ENCODE measurements around the gene COA8.

The COA8 gene

GRCh38 chr14:103623883-103624482, 61.2 kb downstream of the COA8 start:
- DNase-seq (ENCODE audit: low spot score) = no peak

- peak; percentile 80 for DNase-seq (ENCODE audit: low spot score)
These were observed 62.1 kb downstream of the COA8 start for GRCh38 chr14:103624860-103625259.

- DNase-seq (ENCODE audit: low spot score) = no peak
These were observed 62.8 kb downstream of the COA8 start for GRCh38 chr14:103625356-103626095.

GRCh38 chr14:103626146-103626850, 63.5 kb downstream of the COA8 start:
- no peak for DNase-seq (ENCODE audit: low spot score)

GRCh38 chr14:103627073-103628025, 64.6 kb downstream of the COA8 start:
- DNase-seq (ENCODE audit: low spot score) = no peak

- DNase-seq (ENCODE audit: low spot score) = peak; percentile 80
These were observed 65.5 kb downstream of the COA8 start for GRCh38 chr14:103628221-103628683.

DNA sequence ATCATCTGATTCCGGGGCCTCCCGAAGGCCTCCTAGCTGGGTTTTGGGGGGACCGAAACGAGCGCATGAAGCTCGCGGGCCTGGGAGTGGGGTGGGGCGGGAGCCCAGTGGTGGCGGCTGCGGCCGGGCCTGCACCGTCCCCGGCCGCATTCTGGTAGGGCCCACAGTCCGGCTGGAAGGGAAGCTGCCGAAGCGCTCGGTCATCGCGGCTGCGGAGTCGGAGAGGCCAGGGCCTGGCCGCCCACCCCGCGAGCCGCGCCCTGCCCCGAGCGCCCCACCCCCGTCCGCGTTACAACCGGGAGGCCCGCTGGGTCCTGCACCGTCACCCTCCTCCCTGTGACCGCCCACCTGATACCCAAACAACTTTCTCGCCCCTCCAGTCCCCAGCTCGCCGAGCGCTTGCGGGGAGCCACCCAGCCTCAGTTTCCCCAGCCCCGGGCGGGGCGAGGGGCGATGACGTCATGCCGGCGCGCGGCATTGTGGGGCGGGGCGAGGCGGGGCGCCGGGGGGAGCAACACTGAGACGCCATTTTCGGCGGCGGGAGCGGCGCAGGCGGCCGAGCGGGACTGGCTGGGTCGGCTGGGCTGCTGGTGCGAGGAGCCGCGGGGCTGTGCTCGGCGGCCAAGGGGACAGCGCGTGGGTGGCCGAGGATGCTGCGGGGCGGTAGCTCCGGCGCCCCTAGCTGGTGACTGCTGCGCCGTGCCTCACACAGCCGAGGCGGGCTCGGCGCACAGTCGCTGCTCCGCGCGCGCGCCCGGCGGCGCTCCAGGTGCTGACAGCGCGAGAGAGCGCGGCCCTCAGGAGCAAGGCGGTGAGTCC, 66.1 kb downstream of the COA8 start, which contains the start of gene KLC1:
KLC1 (plus strand) TSS at position 528 of the 819 bp plus-strand sequence. CDS start 25,354 bp downstream, outside the sequence.
- peak; percentile 87 for DNase-seq (ENCODE audit: low spot score)

DNA sequence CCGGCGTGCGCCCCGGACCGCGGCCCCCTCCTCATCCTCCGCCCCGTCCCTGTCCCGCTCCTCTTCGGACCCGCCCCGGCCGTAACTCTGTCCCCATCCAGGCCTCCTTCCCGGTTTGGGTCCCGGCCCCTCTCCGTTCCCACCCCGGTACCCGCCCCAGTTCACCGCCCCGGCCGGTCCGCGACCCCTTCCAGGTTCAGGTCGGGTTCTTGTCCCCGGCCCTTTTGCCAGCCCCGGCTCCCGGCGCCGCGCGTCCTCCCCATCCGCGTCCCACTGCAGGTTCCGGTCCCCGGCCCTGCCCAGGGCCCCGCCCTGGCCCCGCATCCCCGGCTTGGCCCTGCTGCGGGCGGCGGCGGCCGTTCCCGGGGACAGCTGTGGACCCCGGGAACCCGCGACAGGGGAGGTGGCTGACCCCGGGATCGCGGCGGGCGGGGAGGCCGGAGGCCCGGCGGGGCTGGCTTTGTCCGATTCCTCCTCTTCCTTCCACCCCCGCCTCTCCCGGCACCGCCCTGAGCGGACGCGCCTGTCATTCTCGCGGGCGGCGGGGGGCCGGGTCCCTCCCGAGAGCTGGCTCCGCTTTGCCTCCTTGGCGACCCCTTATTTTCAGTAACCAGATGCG, 66.9 kb downstream of the COA8 start:
- peak; percentile 62 for DNase-seq (ENCODE audit: low spot score)

GRCh38 chr14:103630364-103631108, 67.8 kb downstream of the COA8 start:
- no peak for DNase-seq (ENCODE audit: low spot score)

GRCh38 chr14:103633391-103633790, 70.6 kb downstream of the COA8 start:
- no peak for DNase-seq (ENCODE audit: low spot score)

GRCh38 chr14:103634156-103634555, 71.4 kb downstream of the COA8 start:
- no peak for DNase-seq (ENCODE audit: low spot score)

- DNase-seq (ENCODE audit: low spot score) = no peak
These were observed 75.8 kb downstream of the COA8 start for GRCh38 chr14:103638594-103638993.
